CMK (cell line): ENCODE results near the gene DNAH12.
"Not testable (repeated sequence)": the region's sequence is repeated elsewhere in the genome, so short reads cannot be mapped to it uniquely, and the experiment has no call there.

Source experiments
- DNase-seq: peaks from one replicate; pipeline ENCODE4 v3.0.0-alpha.2; 2010; ENCODE audit warnings: low read depth

The DNAH12 gene

GRCh38 chr3:57518276-57518915 lies 25.7 kb downstream of the DNAH12 start:
- no peak for DNase-seq

GRCh38 chr3:57512166-57512565 lies 32.0 kb downstream of the DNAH12 start:
- DNase-seq, result no peak

- DNase-seq, result no peak
These were observed 38.2 kb downstream of the DNAH12 start for GRCh38 chr3:57505901-57506300.

- no peak for DNase-seq
These were observed 43.6 kb downstream of the DNAH12 start for GRCh38 chr3:57500506-57500905.

GRCh38 chr3:57497904-57498303 lies 46.2 kb downstream of the DNAH12 start:
- no peak for DNase-seq

- no peak for DNase-seq
These were observed 59.6 kb downstream of the DNAH12 start for GRCh38 chr3:57484563-57484962.

- not testable (repeated sequence) for DNase-seq
These were observed 67.0 kb downstream of the DNAH12 start for GRCh38 chr3:57477193-57477592.

- DNase-seq, result no peak
These were observed 79.3 kb downstream of the DNAH12 start for GRCh38 chr3:57464801-57465200.

- no peak for DNase-seq
These were observed 80.1 kb downstream of the DNAH12 start for GRCh38 chr3:57464011-57464410.

GRCh38 chr3:57451150-57451846 lies 92.8 kb downstream of the DNAH12 start:
- DNase-seq, result no peak

GRCh38 chr3:57449276-57449847 lies 94.8 kb downstream of the DNAH12 start:
- DNase-seq, result not testable (repeated sequence)

GRCh38 chr3:57448489-57448888 lies 95.7 kb downstream of the DNAH12 start:
- DNase-seq, result not testable (repeated sequence)

GRCh38 chr3:57446318-57446841 lies 97.8 kb downstream of the DNAH12 start:
- no peak for DNase-seq

GRCh38 chr3:57444469-57444868 lies 99.7 kb downstream of the DNAH12 start:
- DNase-seq, result no peak

GRCh38 chr3:57440144-57440543 lies 104.0 kb downstream of the DNAH12 start:
- DNase-seq, result not testable (repeated sequence)

- DNase-seq, result not testable (repeated sequence)
These were observed 105.7 kb downstream of the DNAH12 start for GRCh38 chr3:57438460-57438859.

GRCh38 chr3:57436195-57436761 lies 107.9 kb downstream of the DNAH12 start:
- no peak for DNase-seq

GRCh38 chr3:57434041-57434440 lies 110.1 kb downstream of the DNAH12 start:
- DNase-seq, result no peak

GRCh38 chr3:57423335-57423734 lies 120.8 kb downstream of the DNAH12 start:
- DNase-seq, result no peak

GRCh38 chr3:57421336-57421735 lies 122.8 kb downstream of the DNAH12 start:
- DNase-seq, result no peak

GRCh38 chr3:57420001-57420400 lies 124.1 kb downstream of the DNAH12 start:
- DNase-seq, result no peak

GRCh38 chr3:57411715-57412114 lies 132.4 kb downstream of the DNAH12 start:
- no peak for DNase-seq

GRCh38 chr3:57409471-57409870 lies 134.7 kb downstream of the DNAH12 start:
- DNase-seq, result no peak
